Sigmoid colon (tissue), 4 donors: Measurements from ENCODE around the gene PIKFYVE.

ENCODE experiments used
- EP300 ChIP-seq, 4 donors: sonication (generic); formaldehyde crosslinking; IDR thresholded peaks; one replicate each; pipeline ENCODE4 v1.6.1; 2017; ENCODE audit warnings: antibody characterized with exemption in 4 of 4
- POLR2A ChIP-seq, 2 donors: fragments of 450-650 bp; IDR thresholded peaks; one replicate each; pipeline ENCODE4 v1.6.1; 2016; ENCODE audit warnings: antibody characterized with exemption in 2 of 2, mild to moderate bottlenecking in 2 of 2, moderate library complexity in 2 of 2
- POLR2AphosphoS5 ChIP-seq, 4 donors: sonication (generic); formaldehyde crosslinking; IDR thresholded peaks; one replicate each; pipeline ENCODE4 v1.6.1; 2017; ENCODE audit warnings: antibody characterized with exemption in 4 of 4
- TF ChIP-seq, protein P1 (sequence below), 4 experiments: fragments of 450-650 bp in 3 of 4; fragments of 200-600 bp in 1 of 4; IDR thresholded peaks; one replicate each; pipeline ENCODE4 v1.5.1; 2016 to 2019; ENCODE audit warnings: antibody characterized with exemption in 4 of 4, mild to moderate bottlenecking in 3 of 4, moderate library complexity in 2 of 4

DNA sequence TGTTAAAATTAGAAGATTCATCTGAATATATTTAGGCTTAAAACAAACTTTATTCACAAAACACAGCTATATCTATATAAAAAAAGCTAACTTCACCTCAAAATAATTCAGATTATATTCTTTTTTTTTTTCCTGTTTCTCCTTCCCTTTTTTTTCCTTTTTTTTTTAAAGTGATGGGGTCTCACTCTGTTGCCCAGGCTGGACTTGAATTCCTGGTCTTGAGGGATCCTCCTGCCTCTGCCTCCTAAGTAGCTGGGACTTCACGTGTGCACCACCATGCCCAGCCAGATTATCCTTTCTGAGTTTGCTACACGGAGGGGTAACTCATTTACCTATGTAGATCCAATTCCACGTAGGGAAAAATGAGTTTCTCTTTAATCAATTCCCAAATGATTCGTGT, 15.0 kb upstream of the PIKFYVE start:
- TF ChIP-seq POLR2A (IDR thresholded peaks at IDR 0.05) (no peak), POLR2AphosphoS5 (IDR thresholded peaks at IDR 0.05) (no peak), EP300 (IDR thresholded peaks at IDR 0.05) (no peak)
- TF ChIP-seq, protein P1, sequence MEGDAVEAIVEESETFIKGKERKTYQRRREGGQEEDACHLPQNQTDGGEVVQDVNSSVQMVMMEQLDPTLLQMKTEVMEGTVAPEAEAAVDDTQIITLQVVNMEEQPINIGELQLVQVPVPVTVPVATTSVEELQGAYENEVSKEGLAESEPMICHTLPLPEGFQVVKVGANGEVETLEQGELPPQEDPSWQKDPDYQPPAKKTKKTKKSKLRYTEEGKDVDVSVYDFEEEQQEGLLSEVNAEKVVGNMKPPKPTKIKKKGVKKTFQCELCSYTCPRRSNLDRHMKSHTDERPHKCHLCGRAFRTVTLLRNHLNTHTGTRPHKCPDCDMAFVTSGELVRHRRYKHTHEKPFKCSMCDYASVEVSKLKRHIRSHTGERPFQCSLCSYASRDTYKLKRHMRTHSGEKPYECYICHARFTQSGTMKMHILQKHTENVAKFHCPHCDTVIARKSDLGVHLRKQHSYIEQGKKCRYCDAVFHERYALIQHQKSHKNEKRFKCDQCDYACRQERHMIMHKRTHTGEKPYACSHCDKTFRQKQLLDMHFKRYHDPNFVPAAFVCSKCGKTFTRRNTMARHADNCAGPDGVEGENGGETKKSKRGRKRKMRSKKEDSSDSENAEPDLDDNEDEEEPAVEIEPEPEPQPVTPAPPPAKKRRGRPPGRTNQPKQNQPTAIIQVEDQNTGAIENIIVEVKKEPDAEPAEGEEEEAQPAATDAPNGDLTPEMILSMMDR (IDR thresholded peaks at IDR 0.05): no peak
